CD14-positive monocyte (primary cell): ENCODE results near the gene NCBP1. TPM values are rescaled to one million over a fixed set of nuclear protein-coding genes. Genes with fewer than 3 reads are reported as not detected.

Experiments
- DNase-seq, 3 donors: peaks; one replicate each; pipeline ENCODE4 v3.0.0-alpha.2; 2011 to 2022
- H2AFZ ChIP-seq: 2 replicates; pipeline ENCODE4 v1.6.0; 2012; ENCODE audit warnings: mild to moderate bottlenecking, low read depth, low read length, inconsistent platforms; ENCODE audit not compliant: insufficient read depth, poor library complexity, severe bottlenecking
- H3K27ac ChIP-seq, 2 donors: 1 replicate in 1 of 2; 2 replicates in 1 of 2; pipeline ENCODE4 v1.5.1; 2012 to 2013; ENCODE audit warnings: low read length in 2 of 2, control low read depth in 1 of 2, inconsistent platforms in 1 of 2, low read depth in 1 of 2, mild to moderate bottlenecking in 1 of 2
- H3K27me3 ChIP-seq, 2 donors: one replicate each; pipeline versions ENCODE4 v1.6.0 to v1.6.1; 2011 to 2013; ENCODE audit warnings: low read length in 2 of 2; ENCODE audit not compliant: control insufficient read depth in 2 of 2, insufficient read depth in 2 of 2
- H3K36me3 ChIP-seq, 2 donors: replicated peaks in 1 of 2; 1 replicate in 1 of 2; 2 replicates in 1 of 2; pipeline versions ENCODE4 v1.5.1 to v1.6.1; 2012 to 2013; ENCODE audit warnings: low read length in 2 of 2, control low read depth in 1 of 2, inconsistent platforms in 1 of 2, mild to moderate bottlenecking in 1 of 2; ENCODE audit not compliant: insufficient read depth in 2 of 2, control insufficient read depth in 1 of 2
- H3K4me1 ChIP-seq, 2 donors: 1 replicate in 1 of 2; 2 replicates in 1 of 2; pipeline versions ENCODE4 v1.5.1 to v1.6.1; 2012 to 2013; ENCODE audit warnings: low read length in 2 of 2, control low read depth in 1 of 2, inconsistent platforms in 1 of 2, mild to moderate bottlenecking in 1 of 2, moderate library complexity in 1 of 2; ENCODE audit not compliant: insufficient read depth in 2 of 2, control insufficient read depth in 1 of 2
- H3K4me2 ChIP-seq: replicated peaks from 2 replicates; pipeline ENCODE3; 2012; ENCODE audit warnings: low read length, moderate library complexity, mild to moderate bottlenecking; ENCODE audit not compliant: poor library complexity, severe bottlenecking; ENCODE audit errors: extremely low read depth
- H3K4me3 ChIP-seq, 3 experiments: fragments of 200-600 bp in 1 of 3; sonication (generic) in 1 of 3; replicated peaks in 1 of 3; 1 replicate in 2 of 3; 2 replicates in 1 of 3; pipeline ENCODE4 v1.5.1; 2011 to 2013; ENCODE audit warnings: low read length in 3 of 3, mild to moderate bottlenecking in 3 of 3, control low read depth in 2 of 3, low read depth in 2 of 3, inconsistent platforms in 1 of 3, moderate library complexity in 1 of 3
- H3K79me2 ChIP-seq: 2 replicates; pipeline ENCODE4 v1.6.0; 2012; ENCODE audit warnings: mild to moderate bottlenecking, control low read depth, inconsistent platforms, low read length, moderate library complexity; ENCODE audit not compliant: insufficient read depth
- H3K9ac ChIP-seq: 2 replicates; pipeline ENCODE4 v1.6.0; 2017; ENCODE audit warnings: low read length, mild to moderate bottlenecking; ENCODE audit not compliant: insufficient read depth, poor library complexity, severe bottlenecking
- H3K9me3 ChIP-seq, 2 donors: replicated peaks in 1 of 2; 1 replicate in 1 of 2; 2 replicates in 1 of 2; pipeline versions ENCODE4 v1.5.1 to v1.6.1; 2012 to 2013; ENCODE audit warnings: low read length in 2 of 2, control low read depth in 1 of 2; ENCODE audit not compliant: control insufficient read depth in 1 of 2, insufficient read depth in 1 of 2
- H4K20me1 ChIP-seq: 2 replicates; pipeline ENCODE4 v1.6.0; 2012; ENCODE audit warnings: mild to moderate bottlenecking, low read length, control low read depth, moderate library complexity; ENCODE audit not compliant: insufficient read depth
- H3K27ac Mint-ChIP-seq, 7 donors: one replicate each; pipeline ENCODE4 v1.8.0; 2020; ENCODE audit warnings: mild to moderate bottlenecking in 7 of 7, mixed read lengths in 7 of 7, moderate library complexity in 6 of 7, inconsistent platforms in 2 of 7
- H3K27me3 Mint-ChIP-seq, 3 donors: one replicate each; pipeline ENCODE4 v1.8.0; 2021 to 2022; ENCODE audit warnings: low read depth in 3 of 3, mild to moderate bottlenecking in 3 of 3, mixed read lengths in 3 of 3, moderate library complexity in 3 of 3, inconsistent platforms in 1 of 3
- H3K36me3 Mint-ChIP-seq, 2 donors: one replicate each; pipeline ENCODE4 v1.8.0; 2020; ENCODE audit warnings: mixed read lengths in 2 of 2, inconsistent platforms in 1 of 2, mild to moderate bottlenecking in 1 of 2
- H3K4me1 Mint-ChIP-seq: one replicate; pipeline ENCODE4 v1.8.0; 2020; ENCODE audit warnings: mild to moderate bottlenecking, mixed read lengths
- H3K4me3 Mint-ChIP-seq, 2 donors: one replicate each; pipeline ENCODE4 v1.8.0; 2020; ENCODE audit warnings: mild to moderate bottlenecking in 2 of 2, mixed read lengths in 2 of 2, moderate library complexity in 1 of 2
- H3K9me3 Mint-ChIP-seq, 7 donors: one replicate each; pipeline ENCODE4 v1.8.0; 2020 to 2022; ENCODE audit warnings: mixed read lengths in 7 of 7, mild to moderate bottlenecking in 6 of 7, moderate library complexity in 6 of 7, inconsistent platforms in 2 of 7
- WGBS: methylation state at CpG from one replicate; pipeline ENCODE4 v1.1.5; 2013; ENCODE audit warnings: missing lambda C conversion rate; ENCODE audit not compliant: insufficient coverage; 5-methylcytosine and 5-hydroxymethylcytosine counted together
- intact Hi-C, 2 donors: fragments of 100-400 bp; cut with micrococcal nuclease; formaldehyde crosslinking; loops; one replicate each; pipeline versions ENCODE4 v1.15.0 to v1.15.1; 2023
- polyA plus RNA-seq, 3 donors: library from polyadenylated mRNA; depleted of rRNA in 1 of 3; unstranded in 2 of 3; stranded (reverse) in 1 of 3; fragments of 300-500 nt in 2 of 3; fragments of >200 nt in 1 of 3; fragmentation: Illumina TruSeq in 2 of 3; gene quantifications; 1 replicate in 2 of 3; 2 replicates in 1 of 3; pipeline ENCODE4 v1.2.3, GENCODE V29; 2012 to 2021
- TF ChIP-seq, protein P1 (sequence below): fragments of 200-600 bp; IDR thresholded peaks from one replicate; pipeline ENCODE4 v1.8.0; 2022; ENCODE audit warnings: antibody characterized with exemption, mild to moderate bottlenecking

Gene NCBP1
- polyA plus RNA-seq, 3 donors = 8.9 to 15.8 (median 11.1) TPM

GRCh38 chr9:97627624-97628023 lies 6.0 kb upstream of the NCBP1 start:
- no peak overlapping the region for H3K27ac Mint-ChIP-seq
- H3K27me3 Mint-ChIP-seq = no peaks in the 10 kb centered on the region
- H3K36me3 Mint-ChIP-seq = peaks cover 24 to 31% of the 10 kb centered on the region in 2 donors
- peaks cover 0 to 3% (median 2%) of the 10 kb centered on the region in 7 donors for H3K9me3 Mint-ChIP-seq
- no peak overlapping the region for H3K27ac ChIP-seq
- H3K27me3 ChIP-seq = no peaks in the 10 kb centered on the region
- whole genome bisulfite sequencing = 88% methylated on average over 1 of the region's 5 CpGs
- H4K20me1 ChIP-seq = no peaks in the 10 kb centered on the region
- no peak overlapping the region for H3K9ac ChIP-seq
- peaks cover 16% of the 10 kb centered on the region for H3K4me1 Mint-ChIP-seq
- peaks cover 34% of the 10 kb centered on the region for H3K79me2 ChIP-seq
- intact Hi-C loops = no loop called here
- TF ChIP-seq, protein P1, sequence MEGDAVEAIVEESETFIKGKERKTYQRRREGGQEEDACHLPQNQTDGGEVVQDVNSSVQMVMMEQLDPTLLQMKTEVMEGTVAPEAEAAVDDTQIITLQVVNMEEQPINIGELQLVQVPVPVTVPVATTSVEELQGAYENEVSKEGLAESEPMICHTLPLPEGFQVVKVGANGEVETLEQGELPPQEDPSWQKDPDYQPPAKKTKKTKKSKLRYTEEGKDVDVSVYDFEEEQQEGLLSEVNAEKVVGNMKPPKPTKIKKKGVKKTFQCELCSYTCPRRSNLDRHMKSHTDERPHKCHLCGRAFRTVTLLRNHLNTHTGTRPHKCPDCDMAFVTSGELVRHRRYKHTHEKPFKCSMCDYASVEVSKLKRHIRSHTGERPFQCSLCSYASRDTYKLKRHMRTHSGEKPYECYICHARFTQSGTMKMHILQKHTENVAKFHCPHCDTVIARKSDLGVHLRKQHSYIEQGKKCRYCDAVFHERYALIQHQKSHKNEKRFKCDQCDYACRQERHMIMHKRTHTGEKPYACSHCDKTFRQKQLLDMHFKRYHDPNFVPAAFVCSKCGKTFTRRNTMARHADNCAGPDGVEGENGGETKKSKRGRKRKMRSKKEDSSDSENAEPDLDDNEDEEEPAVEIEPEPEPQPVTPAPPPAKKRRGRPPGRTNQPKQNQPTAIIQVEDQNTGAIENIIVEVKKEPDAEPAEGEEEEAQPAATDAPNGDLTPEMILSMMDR = no peak
- H2AFZ ChIP-seq = no peak overlapping the region
- peaks cover 14 to 41% of the 10 kb centered on the region in 2 donors for H3K36me3 ChIP-seq
- DNase-seq = no peak
- peaks cover 11 to 13% of the 10 kb centered on the region in 2 donors for H3K4me1 ChIP-seq
- H3K4me2 ChIP-seq = no peak overlapping the region
- no peaks in the 10 kb centered on the region for H3K9me3 ChIP-seq
- no peak overlapping the region for H3K4me3 ChIP-seq
- H3K4me3 Mint-ChIP-seq = no peak overlapping the region

- no peak for DNase-seq
- Histone ChIP-seq H3K36me3 (peaks cover 13 to 30% of the 10 kb centered on the region in 2 donors), H3K9me3 (no peaks in the 10 kb centered on the region), H3K4me2 (no peak overlapping the region), H3K4me3 (no peak overlapping the region), H4K20me1 (no peaks in the 10 kb centered on the region), H3K9ac (no peak overlapping the region), H2AFZ (no peak overlapping the region), H3K79me2 (peaks cover 34% of the 10 kb centered on the region), H3K4me1 (peaks cover 11 to 14% of the 10 kb centered on the region in 2 donors), H3K27me3 (no peaks in the 10 kb centered on the region), H3K27ac (no peak overlapping the region)
- no peak overlapping the region for H3K4me3 Mint-ChIP-seq
- H3K9me3 Mint-ChIP-seq = peaks cover 0 to 2% (median 0%) of the 10 kb centered on the region in 7 donors
- 100% methylated on average over 3 of the region's 3 CpGs for WGBS
- TF ChIP-seq, protein P1 = no peak
- intact Hi-C loops = no loop called here
- H3K36me3 Mint-ChIP-seq = peaks cover 17 to 22% of the 10 kb centered on the region in 2 donors
- H3K27me3 Mint-ChIP-seq = no peaks in the 10 kb centered on the region
- peak overlapping the region in 1 of 7 donors; percentile 46 for H3K27ac Mint-ChIP-seq
- H3K4me1 Mint-ChIP-seq = peaks cover 16% of the 10 kb centered on the region
Observed at GRCh38 chr9:97628668-97629067, 5.0 kb upstream of the NCBP1 start.
